HepG2 (cell line): Measurements from ENCODE around the gene CGREF1. TPM values are rescaled to one million over a fixed set of nuclear protein-coding genes. Genes with fewer than 3 reads are reported as not detected.

Experiments used
- GLI4 ChIP-seq: sonication (generic); formaldehyde crosslinking; IDR thresholded peaks from 2 replicates; pipeline ENCODE4 v1.5.1; 2020; ENCODE audit warnings: missing genetic modification reagents, mild to moderate bottlenecking, moderate library complexity, borderline replicate concordance
- JDP2 ChIP-seq: sonication (generic); formaldehyde crosslinking; IDR thresholded peaks from 2 replicates; pipeline ENCODE4 v1.8.1; 2022; ENCODE audit warnings: missing genetic modification reagents, borderline replicate concordance
- NCOA2 ChIP-seq: sonication (generic); formaldehyde crosslinking; IDR thresholded peaks from 2 replicates; pipeline ENCODE4 v1.8.0; 2022; ENCODE audit warnings: inconsistent platforms
- PAWR ChIP-seq: sonication (generic); formaldehyde crosslinking; IDR thresholded peaks from 2 replicates; pipeline ENCODE4 v1.4.0; 2020; ENCODE audit warnings: missing genetic modification reagents, mild to moderate bottlenecking, borderline replicate concordance
- SAP130 ChIP-seq: IDR thresholded peaks from 2 replicates; pipeline ENCODE4 v1.6.1; 2016; ENCODE audit warnings: low read depth
- ZC3H13 ChIP-seq: sonication (generic); formaldehyde crosslinking; IDR thresholded peaks from 2 replicates; pipeline ENCODE4 v1.8.1; 2023; ENCODE audit warnings: mild to moderate bottlenecking, missing genetic modification reagents, moderate library complexity
- ZKSCAN8 ChIP-seq: IDR thresholded peaks from 2 replicates; pipeline ENCODE4 v1.6.1; 2016; ENCODE audit warnings: borderline replicate concordance, missing genetic modification reagents, missing compliant biosample characterization
- ZMYM4 ChIP-seq: sonication (generic); formaldehyde crosslinking; IDR thresholded peaks from 2 replicates; pipeline ENCODE4 v1.8.1; 2023; ENCODE audit warnings: mild to moderate bottlenecking, missing genetic modification reagents
- ZNF232 ChIP-seq: sonication (generic); formaldehyde crosslinking; IDR thresholded peaks from 2 replicates; pipeline ENCODE4 v1.4.0; 2020; ENCODE audit warnings: missing genetic modification reagents, borderline replicate concordance
- ZNF543 ChIP-seq: sonication (generic); formaldehyde crosslinking; IDR thresholded peaks from 2 replicates; pipeline ENCODE4 v1.4.0; 2020; ENCODE audit warnings: mild to moderate bottlenecking, missing genetic modification reagents
- ZNF883 ChIP-seq: sonication (generic); formaldehyde crosslinking; IDR thresholded peaks from 2 replicates; pipeline ENCODE4 v1.5.1; 2020; ENCODE audit warnings: mild to moderate bottlenecking, missing genetic modification reagents; ENCODE audit errors: not compliant biosample characterization
- polyA plus RNA-seq, 8 experiments: library from polyadenylated mRNA; depleted of rRNA in 3 of 8; stranded (reverse) in 7 of 8; unstranded in 1 of 8; fragments of >200 nt; fragmentation: Illumina TruSeq in 4 of 8; extraction: Trizol in 4 of 8; gene quantifications; 2 replicates each; pipeline versions ENCODE4 v1.2.1 to v1.2.3, GENCODE V29; 2011 to 2016; ENCODE audit warnings: low read depth in 4 of 8, missing spikeins in 1 of 8, mixed read lengths in 1 of 8; ENCODE audit not compliant: insufficient read depth in 1 of 8
- total RNA-seq, 5 experiments: library from RNA; depleted of rRNA; stranded (reverse); fragments of >200 nt; fragmentation: Illumina TruSeq; extraction: Trizol; gene quantifications; 2 replicates each; pipeline ENCODE4 v1.2.3, GENCODE V29; 2016; ENCODE audit warnings: low read depth in 1 of 5
- TF ChIP-seq, protein P1 (sequence below): IDR thresholded peaks from 2 replicates; pipeline ENCODE4 v1.6.1; 2012; ENCODE audit warnings: low read length, improper control_type of control experiment
- TF ChIP-seq, protein P2 (sequence below): sonication (generic); formaldehyde crosslinking; IDR thresholded peaks from 2 replicates; pipeline ENCODE4 v1.5.1; 2020; ENCODE audit warnings: mild to moderate bottlenecking, missing genetic modification reagents
- TF ChIP-seq, protein P3 (sequence below): sonication (generic); formaldehyde crosslinking; IDR thresholded peaks from 2 replicates; pipeline ENCODE4 v1.5.1; 2020; ENCODE audit warnings: missing genetic modification reagents, mild to moderate bottlenecking, borderline replicate concordance
- TF ChIP-seq, protein P4 (sequence below), 2 experiments: sonication (generic) in 1 of 2; formaldehyde crosslinking in 1 of 2; IDR thresholded peaks; 2 replicates each; pipeline versions ENCODE4 v1.4.0 to v1.6.1; 2016 to 2020; ENCODE audit warnings: borderline replicate concordance in 1 of 2, low read depth in 1 of 2, mild to moderate bottlenecking in 1 of 2, missing genetic modification reagents in 1 of 2

CGREF1 gene
- total and polyA plus RNA-seq, 2 of the 13 experiments (the other 11 are each of a cell fraction or from before 2014, with no cell fraction given): 13.9 to 23.4 TPM

DNA sequence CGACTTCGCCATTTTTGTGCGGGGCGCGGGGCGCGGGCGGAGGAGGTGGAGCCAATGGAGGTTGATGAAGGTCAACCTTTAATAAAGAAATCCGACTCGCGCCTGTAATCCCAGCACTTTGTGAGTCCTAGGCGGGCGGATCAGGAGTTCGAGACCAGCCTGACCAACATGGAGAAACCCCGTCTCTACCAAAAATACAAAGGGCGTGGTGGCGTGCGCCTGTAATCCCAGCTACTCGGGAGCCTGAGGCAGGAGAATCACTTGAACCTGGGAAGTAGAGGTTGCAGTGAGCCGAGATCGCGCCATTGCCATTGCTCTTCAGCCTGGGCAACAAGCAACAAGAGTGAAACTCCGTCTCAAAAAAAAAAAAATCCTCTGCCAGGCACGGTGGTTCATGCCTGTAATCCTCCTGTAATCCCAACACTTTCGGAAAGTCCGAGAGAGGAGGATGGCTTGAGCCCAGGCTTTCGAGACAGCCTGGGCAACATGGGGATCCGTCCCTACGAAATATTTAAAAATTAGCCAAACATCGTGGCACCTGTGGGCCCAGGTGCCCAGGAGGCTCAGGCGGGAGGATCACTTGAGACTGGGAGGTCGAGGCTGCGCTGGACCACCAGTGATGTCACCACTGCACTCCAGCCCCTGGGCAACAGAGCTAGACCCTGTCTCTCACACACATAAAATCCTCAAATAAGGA is 16.0 kb upstream of the CGREF1 start (continued):
- TF ChIP-seq ZNF883 (CRISPR knock-in tag) (no peak), JDP2 (CRISPR knock-in tag) (no peak), PAWR (CRISPR knock-in tag) (0 out of 2 replicates have a peak, but pooled peaks have one; percentile 65), ZMYM4 (peak; percentile 83; the same call in 1 of the 2 replicates), GLI4 (CRISPR knock-in tag) (no peak), NCOA2 (CRISPR knock-in tag) (0 out of 2 replicates have a peak, but pooled peaks have one; percentile 7), SAP130 (CRISPR knock-in tag) (peak; percentile 6; the same call in 1 of the 2 replicates), ZKSCAN8 (CRISPR knock-in tag) (no peak), ZNF543 (CRISPR knock-in tag) (no peak), ZC3H13 (peak; percentile 12; the same call in 1 of the 2 replicates), ZNF232 (no peak)
- TF ChIP-seq, protein P1, sequence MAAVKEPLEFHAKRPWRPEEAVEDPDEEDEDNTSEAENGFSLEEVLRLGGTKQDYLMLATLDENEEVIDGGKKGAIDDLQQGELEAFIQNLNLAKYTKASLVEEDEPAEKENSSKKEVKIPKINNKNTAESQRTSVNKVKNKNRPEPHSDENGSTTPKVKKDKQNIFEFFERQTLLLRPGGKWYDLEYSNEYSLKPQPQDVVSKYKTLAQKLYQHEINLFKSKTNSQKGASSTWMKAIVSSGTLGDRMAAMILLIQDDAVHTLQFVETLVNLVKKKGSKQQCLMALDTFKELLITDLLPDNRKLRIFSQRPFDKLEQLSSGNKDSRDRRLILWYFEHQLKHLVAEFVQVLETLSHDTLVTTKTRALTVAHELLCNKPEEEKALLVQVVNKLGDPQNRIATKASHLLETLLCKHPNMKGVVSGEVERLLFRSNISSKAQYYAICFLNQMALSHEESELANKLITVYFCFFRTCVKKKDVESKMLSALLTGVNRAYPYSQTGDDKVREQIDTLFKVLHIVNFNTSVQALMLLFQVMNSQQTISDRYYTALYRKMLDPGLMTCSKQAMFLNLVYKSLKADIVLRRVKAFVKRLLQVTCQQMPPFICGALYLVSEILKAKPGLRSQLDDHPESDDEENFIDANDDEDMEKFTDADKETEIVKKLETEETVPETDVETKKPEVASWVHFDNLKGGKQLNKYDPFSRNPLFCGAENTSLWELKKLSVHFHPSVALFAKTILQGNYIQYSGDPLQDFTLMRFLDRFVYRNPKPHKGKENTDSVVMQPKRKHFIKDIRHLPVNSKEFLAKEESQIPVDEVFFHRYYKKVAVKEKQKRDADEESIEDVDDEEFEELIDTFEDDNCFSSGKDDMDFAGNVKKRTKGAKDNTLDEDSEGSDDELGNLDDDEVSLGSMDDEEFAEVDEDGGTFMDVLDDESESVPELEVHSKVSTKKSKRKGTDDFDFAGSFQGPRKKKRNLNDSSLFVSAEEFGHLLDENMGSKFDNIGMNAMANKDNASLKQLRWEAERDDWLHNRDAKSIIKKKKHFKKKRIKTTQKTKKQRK: no peak
- TF ChIP-seq, protein P2, sequence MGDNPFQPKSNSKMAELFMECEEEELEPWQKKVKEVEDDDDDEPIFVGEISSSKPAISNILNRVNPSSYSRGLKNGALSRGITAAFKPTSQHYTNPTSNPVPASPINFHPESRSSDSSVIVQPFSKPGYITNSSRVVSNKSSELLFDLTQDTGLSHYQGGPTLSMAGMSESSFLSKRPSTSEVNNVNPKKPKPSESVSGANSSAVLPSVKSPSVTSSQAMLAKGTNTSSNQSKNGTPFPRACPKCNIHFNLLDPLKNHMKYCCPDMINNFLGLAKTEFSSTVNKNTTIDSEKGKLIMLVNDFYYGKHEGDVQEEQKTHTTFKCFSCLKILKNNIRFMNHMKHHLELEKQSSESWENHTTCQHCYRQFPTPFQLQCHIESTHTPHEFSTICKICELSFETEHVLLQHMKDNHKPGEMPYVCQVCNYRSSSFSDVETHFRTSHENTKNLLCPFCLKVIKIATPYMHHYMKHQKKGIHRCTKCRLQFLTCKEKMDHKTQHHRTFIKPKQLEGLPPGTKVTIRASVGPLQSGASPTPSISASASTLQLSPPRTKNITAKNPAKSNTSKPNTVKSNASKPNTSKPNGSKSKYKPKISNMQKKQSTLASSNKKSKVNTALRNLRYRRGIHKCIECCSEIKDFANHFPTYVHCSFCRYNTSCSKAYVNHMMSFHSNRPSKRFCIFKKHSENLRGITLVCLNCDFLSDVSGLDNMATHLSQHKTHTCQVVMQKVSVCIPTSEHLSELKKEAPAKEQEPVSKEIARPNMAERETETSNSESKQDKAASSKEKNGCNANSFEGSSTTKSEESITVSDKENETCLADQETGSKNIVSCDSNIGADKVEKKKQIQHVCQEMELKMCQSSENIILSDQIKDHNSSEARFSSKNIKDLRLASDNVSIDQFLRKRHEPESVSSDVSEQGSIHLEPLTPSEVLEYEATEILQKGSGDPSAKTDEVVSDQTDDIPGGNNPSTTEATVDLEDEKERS (CRISPR knock-in tag): 0 out of 2 replicates have a peak, but pooled peaks have one; percentile 11
- TF ChIP-seq, protein P3, sequence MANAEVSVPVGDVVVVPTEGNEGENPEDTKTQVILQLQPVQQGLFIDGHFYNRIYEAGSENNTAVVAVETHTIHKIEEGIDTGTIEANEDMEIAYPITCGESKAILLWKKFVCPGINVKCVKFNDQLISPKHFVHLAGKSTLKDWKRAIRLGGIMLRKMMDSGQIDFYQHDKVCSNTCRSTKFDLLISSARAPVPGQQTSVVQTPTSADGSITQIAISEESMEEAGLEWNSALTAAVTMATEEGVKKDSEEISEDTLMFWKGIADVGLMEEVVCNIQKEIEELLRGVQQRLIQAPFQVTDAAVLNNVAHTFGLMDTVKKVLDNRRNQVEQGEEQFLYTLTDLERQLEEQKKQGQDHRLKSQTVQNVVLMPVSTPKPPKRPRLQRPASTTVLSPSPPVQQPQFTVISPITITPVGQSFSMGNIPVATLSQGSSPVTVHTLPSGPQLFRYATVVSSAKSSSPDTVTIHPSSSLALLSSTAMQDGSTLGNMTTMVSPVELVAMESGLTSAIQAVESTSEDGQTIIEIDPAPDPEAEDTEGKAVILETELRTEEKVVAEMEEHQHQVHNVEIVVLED (CRISPR knock-in tag): 0 out of 2 replicates have a peak, but pooled peaks have one; percentile 1
- TF ChIP-seq, protein P4, sequence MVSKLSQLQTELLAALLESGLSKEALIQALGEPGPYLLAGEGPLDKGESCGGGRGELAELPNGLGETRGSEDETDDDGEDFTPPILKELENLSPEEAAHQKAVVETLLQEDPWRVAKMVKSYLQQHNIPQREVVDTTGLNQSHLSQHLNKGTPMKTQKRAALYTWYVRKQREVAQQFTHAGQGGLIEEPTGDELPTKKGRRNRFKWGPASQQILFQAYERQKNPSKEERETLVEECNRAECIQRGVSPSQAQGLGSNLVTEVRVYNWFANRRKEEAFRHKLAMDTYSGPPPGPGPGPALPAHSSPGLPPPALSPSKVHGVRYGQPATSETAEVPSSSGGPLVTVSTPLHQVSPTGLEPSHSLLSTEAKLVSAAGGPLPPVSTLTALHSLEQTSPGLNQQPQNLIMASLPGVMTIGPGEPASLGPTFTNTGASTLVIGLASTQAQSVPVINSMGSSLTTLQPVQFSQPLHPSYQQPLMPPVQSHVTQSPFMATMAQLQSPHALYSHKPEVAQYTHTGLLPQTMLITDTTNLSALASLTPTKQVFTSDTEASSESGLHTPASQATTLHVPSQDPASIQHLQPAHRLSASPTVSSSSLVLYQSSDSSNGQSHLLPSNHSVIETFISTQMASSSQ (IDR thresholded peaks at IDR 0.05; ENCODE audit: low read depth): no peak
- TF ChIP-seq, protein P4 (CRISPR knock-in tag; IDR thresholded peaks at IDR 0.05; ENCODE audit: borderline replicate concordance): 0 out of 2 replicates have a peak, but pooled peaks have one; percentile 23
